SU-DHL-6 (cell line): ENCODE results near the gene LRP1B.

Experiments used
- EZH2phosphoT487 ChIP-seq: fragments of 200-600 bp; sonication (generic), shearing (Covaris generic); conservative IDR thresholded peaks from 2 replicates; pipeline ENCODE4 v1.6.1; 2018; ENCODE audit warnings: mild to moderate bottlenecking, antibody characterized with exemption, low read length, moderate library complexity, mixed read lengths
- TF ChIP-seq, protein P1 (sequence below): fragments of 200-600 bp; sonication (generic); IDR thresholded peaks from one replicate; pipeline ENCODE4 v1.5.1; 2017; ENCODE audit warnings: antibody characterized with exemption, mild to moderate bottlenecking, low read length, moderate library complexity; ENCODE audit not compliant: insufficient read depth, poor library complexity, severe bottlenecking

DNA sequence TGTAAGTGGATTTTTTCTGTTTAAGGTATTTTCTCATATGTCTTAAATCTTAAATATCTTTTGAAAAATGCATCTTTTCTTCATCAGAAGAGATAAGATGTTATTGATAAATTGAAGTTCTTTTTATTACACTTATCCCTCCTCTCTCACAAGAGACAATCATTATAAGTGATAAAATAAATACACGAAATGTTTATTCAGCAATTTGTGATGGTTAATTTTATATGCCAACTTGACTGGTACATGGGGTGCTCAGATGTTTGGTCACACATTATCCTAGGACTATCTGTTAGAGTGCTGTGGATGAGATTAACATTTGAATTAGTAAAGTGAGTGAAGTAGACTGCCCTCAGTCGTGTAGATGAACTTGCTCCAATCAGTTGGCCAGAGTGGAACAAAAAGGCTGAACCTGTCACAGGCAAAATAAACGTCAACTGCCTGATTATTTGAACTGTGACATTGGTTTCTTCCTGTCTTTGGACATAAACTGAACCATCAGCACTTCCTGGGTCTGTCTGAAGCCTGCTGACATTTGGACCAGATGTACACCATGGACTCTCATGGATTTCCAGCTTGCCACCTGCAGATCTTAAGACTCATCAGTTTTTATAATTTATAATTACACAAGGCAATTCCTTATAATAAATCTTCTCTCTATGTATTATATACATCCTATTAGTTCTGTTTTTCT lies 1126.7 kb downstream of the LRP1B start:
- TF ChIP-seq, protein P1, sequence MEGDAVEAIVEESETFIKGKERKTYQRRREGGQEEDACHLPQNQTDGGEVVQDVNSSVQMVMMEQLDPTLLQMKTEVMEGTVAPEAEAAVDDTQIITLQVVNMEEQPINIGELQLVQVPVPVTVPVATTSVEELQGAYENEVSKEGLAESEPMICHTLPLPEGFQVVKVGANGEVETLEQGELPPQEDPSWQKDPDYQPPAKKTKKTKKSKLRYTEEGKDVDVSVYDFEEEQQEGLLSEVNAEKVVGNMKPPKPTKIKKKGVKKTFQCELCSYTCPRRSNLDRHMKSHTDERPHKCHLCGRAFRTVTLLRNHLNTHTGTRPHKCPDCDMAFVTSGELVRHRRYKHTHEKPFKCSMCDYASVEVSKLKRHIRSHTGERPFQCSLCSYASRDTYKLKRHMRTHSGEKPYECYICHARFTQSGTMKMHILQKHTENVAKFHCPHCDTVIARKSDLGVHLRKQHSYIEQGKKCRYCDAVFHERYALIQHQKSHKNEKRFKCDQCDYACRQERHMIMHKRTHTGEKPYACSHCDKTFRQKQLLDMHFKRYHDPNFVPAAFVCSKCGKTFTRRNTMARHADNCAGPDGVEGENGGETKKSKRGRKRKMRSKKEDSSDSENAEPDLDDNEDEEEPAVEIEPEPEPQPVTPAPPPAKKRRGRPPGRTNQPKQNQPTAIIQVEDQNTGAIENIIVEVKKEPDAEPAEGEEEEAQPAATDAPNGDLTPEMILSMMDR, result no peak
- no peak for TF ChIP-seq EZH2phosphoT487
